Fibroblast of villous mesenchyme (primary cell): ENCODE results near the gene SLC38A10. TPM values are rescaled to one million over a fixed set of nuclear protein-coding genes. Genes with fewer than 3 reads are reported as not detected.
A peak's percentile ranks its signal among the peaks of the same experiment; 100 is the strongest.

Source experiments
- DNase-seq: peaks from one replicate; pipeline ENCODE4 v3.0.0-alpha.2; 2010; ENCODE audit warnings: low read depth
- H3K4me3 ChIP-seq: 2 replicates; pipeline ENCODE4 v1.5.1; 2011; ENCODE audit warnings: low read depth, mild to moderate bottlenecking, low read length
- CTCF ChIP-seq: IDR thresholded peaks from 2 replicates; pipeline ENCODE4 v1.5.1; 2012; ENCODE audit warnings: low read depth, mild to moderate bottlenecking, low read length; ENCODE audit not compliant: insufficient read depth
- total RNA-seq: library from RNA; depleted of rRNA; stranded (reverse); fragments of >200 nt; gene quantifications from 2 replicates; pipeline ENCODE4 v1.2.3, GENCODE V29; 2012

Gene SLC38A10
- 51.4 and 57.3 TPM in 2 replicates for total RNA-seq

- DNase-seq: peak; percentile 86
- H3K4me3 ChIP-seq: peak within 1 kb of the TSS; percentile 86
- TF ChIP-seq CTCF: no peak
Observed at GRCh38 chr17:81295031-81295675, at the start of gene SLC38A10. SLC38A10 (minus strand) TSS chr17:81295307; CDS start chr17:81294921, 386 bp downstream.

- peak overlapping the region; percentile 95 for H3K4me3 ChIP-seq
- no peak for TF ChIP-seq CTCF
- peak; percentile 39 for DNase-seq
Observed at GRCh38 chr17:81342269-81343070, 47.4 kb upstream of the SLC38A10 start.

- peak; percentile 15 for DNase-seq
- no peak for TF ChIP-seq CTCF
- H3K4me3 ChIP-seq: peak overlapping the region; percentile 95
Observed at GRCh38 chr17:81341516-81342268, 46.6 kb upstream of the SLC38A10 start.

- no peak for DNase-seq
- peak overlapping the region; percentile 23 for H3K4me3 ChIP-seq
- TF ChIP-seq CTCF: no peak
Observed at GRCh38 chr17:81340607-81341515, 45.8 kb upstream of the SLC38A10 start.

- TF ChIP-seq CTCF: no peak
- DNase-seq: no peak
- no peak overlapping the region for H3K4me3 ChIP-seq
Observed at GRCh38 chr17:81339534-81340296, 44.6 kb upstream of the SLC38A10 start.
